Stimulated activated memory B cell treated with anti-CD40 and anti-IgM and Interleukin-4, amounts not matched to agents 10 μg/mL and 1 μg/mL and 100 μg/mL, for 72 hours (primary cell): ENCODE data around the gene ZNF385D.

Experiments
- ATAC-seq: fragments of 150-1000 bp; cut with Tn5 transposase; 2 replicates; pipeline ENCODE4 v1.10.0; 2021
- H3K27ac Mint-ChIP-seq: one replicate; pipeline ENCODE4 v1.8.0; 2022; ENCODE audit warnings: mild to moderate bottlenecking, mixed read lengths
- H3K27me3 Mint-ChIP-seq: one replicate; pipeline ENCODE4 v1.8.0; 2022; ENCODE audit warnings: mixed read lengths
- H3K36me3 Mint-ChIP-seq: one replicate; pipeline ENCODE4 v1.8.0; 2022; ENCODE audit warnings: mixed read lengths
- H3K4me1 Mint-ChIP-seq: one replicate; pipeline ENCODE4 v1.8.0; 2022; ENCODE audit warnings: mixed read lengths
- H3K4me3 Mint-ChIP-seq: one replicate; pipeline ENCODE4 v1.8.0; 2022; ENCODE audit warnings: mild to moderate bottlenecking, moderate library complexity, mixed read lengths
- H3K9me3 Mint-ChIP-seq: one replicate; pipeline ENCODE4 v1.8.0; 2022; ENCODE audit warnings: mixed read lengths

ZNF385D gene

DNA sequence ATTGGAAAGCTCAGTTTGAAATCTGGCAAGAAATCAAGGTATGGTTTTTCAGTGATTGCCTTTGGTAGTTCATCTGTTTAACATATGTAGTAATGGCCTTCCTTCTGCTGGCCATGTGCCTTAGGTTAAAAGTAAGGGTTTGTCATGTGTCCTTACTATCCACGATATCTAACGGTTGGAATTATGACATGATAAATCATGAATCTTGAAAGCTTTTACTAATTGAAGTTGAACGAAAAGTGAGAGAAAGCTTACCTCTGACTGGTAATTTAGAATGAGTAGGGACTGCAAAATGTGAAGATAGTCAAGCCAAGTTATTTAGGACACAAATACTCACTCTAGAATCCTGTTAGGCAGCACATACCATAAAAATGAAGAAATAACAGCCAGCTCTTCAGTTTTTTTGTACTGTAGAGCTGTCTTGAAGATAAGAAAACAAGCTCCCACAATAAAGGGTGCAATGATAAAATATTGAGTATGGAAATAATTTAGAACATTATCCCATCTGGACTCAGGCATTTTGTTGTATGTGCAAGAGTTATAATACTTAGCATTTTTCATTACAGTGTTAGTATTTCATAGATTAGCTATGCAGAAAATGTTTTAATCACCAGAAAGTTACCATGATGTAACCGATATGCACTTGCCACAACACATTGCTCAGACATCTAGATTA lies 303.4 kb downstream of the ZNF385D start:
- no peak for ATAC-seq

DNA sequence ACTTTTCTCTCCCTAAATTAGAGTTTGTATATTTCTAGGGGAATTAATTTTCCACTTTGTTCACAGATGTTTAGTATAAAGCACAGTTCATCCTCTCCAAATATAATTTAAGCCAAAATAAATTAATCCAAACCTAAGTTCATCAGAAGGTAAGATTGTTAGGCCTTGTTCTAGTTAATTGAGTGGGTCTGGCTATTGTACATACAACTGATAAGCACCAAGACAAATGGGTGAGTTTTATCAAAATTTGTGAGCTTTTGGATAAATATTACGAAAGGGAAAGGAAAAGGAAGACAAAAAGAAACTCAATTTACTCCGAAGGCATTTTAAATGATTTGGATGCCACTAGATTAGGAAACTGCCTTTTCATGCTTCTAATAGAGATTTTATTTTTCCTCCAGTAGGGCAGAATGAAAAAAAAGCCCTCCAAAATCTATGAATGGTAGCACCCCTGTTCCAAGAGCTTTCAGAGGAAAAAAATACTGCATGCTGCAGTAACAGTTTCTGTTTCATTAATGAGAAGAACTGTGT lies 304.0 kb downstream of the ZNF385D start:
- Mint-ChIP-seq H3K4me1 (no peaks in the 10 kb centered on the region), H3K9me3 (no peaks in the 10 kb centered on the region), H3K36me3 (no peaks in the 10 kb centered on the region), H3K4me3 (no peak overlapping the region), H3K27ac (no peak overlapping the region), H3K27me3 (no peaks in the 10 kb centered on the region)
- no peak for ATAC-seq

More for the DNA sequence above, 303.4 kb downstream of the ZNF385D start:
- Mint-ChIP-seq H3K36me3 (no peaks in the 10 kb centered on the region), H3K27ac (no peak overlapping the region), H3K4me3 (no peak overlapping the region), H3K9me3 (no peaks in the 10 kb centered on the region), H3K4me1 (no peaks in the 10 kb centered on the region), H3K27me3 (no peaks in the 10 kb centered on the region)

DNA sequence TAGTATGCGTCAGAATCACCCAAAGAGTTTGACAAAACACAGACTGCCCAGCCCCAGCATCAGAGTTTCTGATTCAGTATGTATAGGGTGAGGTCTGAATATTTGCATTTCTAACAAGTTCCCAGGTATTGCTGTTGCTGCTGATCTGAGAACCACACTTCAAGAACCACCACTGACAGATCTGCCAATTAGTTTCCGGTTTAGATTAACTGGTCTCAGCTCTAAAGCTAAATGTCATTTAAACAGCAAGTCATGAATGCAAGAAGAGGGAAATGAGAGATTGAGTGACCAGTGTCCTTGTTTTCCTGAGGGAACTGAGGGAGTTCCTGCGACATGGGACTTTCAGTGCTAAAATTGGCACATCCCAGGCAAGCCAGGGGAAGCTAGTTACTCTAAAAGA lies 305.0 kb downstream of the ZNF385D start:
- Mint-ChIP-seq H3K4me3 (no peak overlapping the region), H3K36me3 (no peaks in the 10 kb centered on the region), H3K27ac (no peak overlapping the region), H3K4me1 (no peaks in the 10 kb centered on the region), H3K9me3 (no peaks in the 10 kb centered on the region), H3K27me3 (no peaks in the 10 kb centered on the region)
- no peak for ATAC-seq

DNA sequence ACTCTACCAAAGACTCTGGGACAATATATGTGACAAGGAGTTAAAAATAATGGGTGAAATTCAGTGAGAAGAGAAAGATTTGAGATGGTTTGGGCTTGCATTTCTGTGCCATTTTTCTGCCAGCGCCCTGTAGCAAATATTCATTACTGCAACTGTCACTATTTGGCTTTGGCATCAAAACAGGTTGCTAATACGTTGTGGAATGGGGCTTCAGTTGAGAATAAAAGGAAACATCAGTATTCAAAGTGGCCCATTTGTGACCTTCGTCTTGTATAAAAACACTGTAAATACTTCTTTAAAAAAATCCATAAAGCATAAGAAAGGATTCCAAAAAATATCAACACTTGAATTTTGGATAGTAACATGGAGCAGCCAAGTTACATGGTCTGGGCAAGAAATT lies 309.2 kb downstream of the ZNF385D start:
- Mint-ChIP-seq H3K4me1 (no peaks in the 10 kb centered on the region), H3K36me3 (no peaks in the 10 kb centered on the region), H3K4me3 (no peak overlapping the region), H3K27me3 (no peaks in the 10 kb centered on the region), H3K9me3 (no peaks in the 10 kb centered on the region), H3K27ac (no peak overlapping the region)
- no peak for ATAC-seq

DNA sequence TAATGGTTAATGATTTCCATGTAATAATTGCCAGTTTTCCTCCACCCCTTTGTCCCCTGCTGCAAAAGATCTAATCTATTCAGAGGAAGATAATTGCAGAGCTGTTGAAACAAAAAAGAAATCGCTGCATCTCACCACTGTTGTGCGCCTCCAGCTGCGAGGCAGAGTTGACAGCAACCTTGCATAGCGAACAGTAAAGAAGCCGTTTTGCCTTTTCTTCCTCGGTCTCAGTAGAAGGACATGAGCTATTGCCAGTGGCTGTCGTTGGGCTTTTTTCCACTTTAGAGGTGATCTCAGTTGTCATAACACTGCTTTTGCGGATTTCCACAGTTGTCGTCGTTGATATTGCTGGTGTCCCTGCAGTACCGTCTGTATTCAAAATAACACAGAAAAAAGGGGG lies 314.2 kb downstream of the ZNF385D start:
- Mint-ChIP-seq H3K27ac (no peak overlapping the region), H3K9me3 (peaks cover 4% of the 10 kb centered on the region), H3K4me1 (no peaks in the 10 kb centered on the region), H3K36me3 (no peaks in the 10 kb centered on the region), H3K4me3 (no peak overlapping the region), H3K27me3 (no peaks in the 10 kb centered on the region)
- ATAC-seq: no peak

DNA sequence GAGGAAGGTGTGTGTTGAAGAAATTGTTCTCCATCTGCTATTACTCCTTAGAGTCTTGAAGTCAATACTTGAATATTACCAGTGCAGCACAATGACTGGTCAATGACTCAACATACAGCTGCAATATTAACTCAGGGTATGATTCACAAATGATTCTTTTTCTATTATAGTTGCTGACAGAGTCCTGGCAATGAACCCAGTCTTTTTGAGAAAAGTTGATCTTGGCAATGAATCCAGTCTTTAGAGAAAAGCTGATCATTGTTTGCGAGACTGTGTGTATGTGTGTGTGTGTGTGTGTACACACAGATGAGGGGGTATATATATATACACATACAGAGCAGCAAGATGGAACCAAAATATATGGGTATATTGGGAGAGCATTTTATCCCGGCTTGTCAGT lies 315.1 kb downstream of the ZNF385D start:
- Mint-ChIP-seq H3K4me3 (no peak overlapping the region), H3K27ac (no peak overlapping the region), H3K36me3 (no peaks in the 10 kb centered on the region), H3K9me3 (peaks cover 4% of the 10 kb centered on the region), H3K27me3 (no peaks in the 10 kb centered on the region), H3K4me1 (no peaks in the 10 kb centered on the region)
- no peak for ATAC-seq

GRCh38 chr3:21434310-21434709 lies 316.7 kb downstream of the ZNF385D start:
- no peaks in the 10 kb centered on the region for H3K36me3 Mint-ChIP-seq
- H3K27me3 Mint-ChIP-seq: no peaks in the 10 kb centered on the region
- H3K27ac Mint-ChIP-seq: no peak overlapping the region
- peaks cover 4% of the 10 kb centered on the region for H3K9me3 Mint-ChIP-seq
- H3K4me3 Mint-ChIP-seq: no peak overlapping the region
- ATAC-seq: no peak
- H3K4me1 Mint-ChIP-seq: no peaks in the 10 kb centered on the region

- ATAC-seq: no peak
- Mint-ChIP-seq H3K9me3 (peaks cover 4% of the 10 kb centered on the region), H3K27me3 (no peaks in the 10 kb centered on the region), H3K27ac (no peak overlapping the region), H3K4me1 (no peaks in the 10 kb centered on the region), H3K36me3 (no peaks in the 10 kb centered on the region), H3K4me3 (no peak overlapping the region)
Measured at GRCh38 chr3:21433751-21434150, 317.3 kb downstream of the ZNF385D start.

- no peak for ATAC-seq
- no peaks in the 10 kb centered on the region for H3K4me1 Mint-ChIP-seq
- no peaks in the 10 kb centered on the region for H3K36me3 Mint-ChIP-seq
- no peak overlapping the region for H3K27ac Mint-ChIP-seq
- no peak overlapping the region for H3K4me3 Mint-ChIP-seq
- H3K9me3 Mint-ChIP-seq: no peaks in the 10 kb centered on the region
- H3K27me3 Mint-ChIP-seq: no peaks in the 10 kb centered on the region
Measured at GRCh38 chr3:21426920-21427319, 324.1 kb downstream of the ZNF385D start.

DNA sequence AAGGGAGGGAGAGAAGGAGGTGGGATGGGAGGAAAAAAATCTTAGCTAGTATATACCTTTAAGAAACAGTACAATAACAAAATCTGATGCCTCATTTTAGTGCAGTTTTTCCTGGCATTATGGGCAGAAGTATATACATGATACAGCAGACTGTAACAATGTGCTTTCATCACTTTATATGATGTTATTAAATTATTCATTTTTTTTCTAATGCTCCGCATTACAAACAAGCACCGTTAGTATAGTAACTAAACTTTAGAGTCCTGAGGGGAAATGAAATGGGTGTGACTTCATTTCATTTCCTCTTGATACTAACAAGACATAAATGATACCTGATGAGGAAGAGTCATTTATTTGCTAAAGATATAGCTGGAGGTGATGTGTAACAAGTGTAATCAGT lies 325.3 kb downstream of the ZNF385D start:
- ATAC-seq: no peak
- no peak overlapping the region for H3K27ac Mint-ChIP-seq
- H3K4me1 Mint-ChIP-seq: no peaks in the 10 kb centered on the region
- no peak overlapping the region for H3K4me3 Mint-ChIP-seq
- no peaks in the 10 kb centered on the region for H3K36me3 Mint-ChIP-seq
- H3K27me3 Mint-ChIP-seq: no peaks in the 10 kb centered on the region
- no peaks in the 10 kb centered on the region for H3K9me3 Mint-ChIP-seq

- no peak overlapping the region for H3K27ac Mint-ChIP-seq
- no peaks in the 10 kb centered on the region for H3K27me3 Mint-ChIP-seq
- no peak for ATAC-seq
- no peaks in the 10 kb centered on the region for H3K36me3 Mint-ChIP-seq
- H3K9me3 Mint-ChIP-seq: no peaks in the 10 kb centered on the region
- no peaks in the 10 kb centered on the region for H3K4me1 Mint-ChIP-seq
- H3K4me3 Mint-ChIP-seq: no peak overlapping the region
Measured at GRCh38 chr3:21421096-21421495, 329.9 kb downstream of the ZNF385D start.

DNA sequence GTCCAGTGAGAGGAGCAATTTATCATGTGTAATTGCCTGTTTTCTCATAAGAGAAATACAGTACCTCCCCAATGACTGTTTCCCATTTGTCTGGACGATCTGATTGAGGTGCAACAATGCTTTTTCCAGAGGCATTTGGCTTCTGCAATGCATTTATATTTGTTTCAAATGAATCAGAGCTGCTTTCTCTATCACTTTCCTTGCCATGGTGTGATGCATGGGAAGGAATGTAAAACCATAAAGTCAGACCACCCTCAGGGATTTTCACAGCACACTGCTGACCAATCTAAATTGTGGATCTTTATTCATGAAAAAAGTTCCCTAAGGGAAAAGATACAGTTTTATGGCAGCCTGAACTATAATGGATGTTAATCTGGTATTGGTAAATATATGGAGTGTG lies 333.0 kb downstream of the ZNF385D start:
- no peak overlapping the region for H3K4me3 Mint-ChIP-seq
- H3K9me3 Mint-ChIP-seq: no peaks in the 10 kb centered on the region
- H3K27ac Mint-ChIP-seq: no peak overlapping the region
- no peaks in the 10 kb centered on the region for H3K36me3 Mint-ChIP-seq
- ATAC-seq: no peak
- H3K4me1 Mint-ChIP-seq: no peaks in the 10 kb centered on the region
- no peaks in the 10 kb centered on the region for H3K27me3 Mint-ChIP-seq

DNA sequence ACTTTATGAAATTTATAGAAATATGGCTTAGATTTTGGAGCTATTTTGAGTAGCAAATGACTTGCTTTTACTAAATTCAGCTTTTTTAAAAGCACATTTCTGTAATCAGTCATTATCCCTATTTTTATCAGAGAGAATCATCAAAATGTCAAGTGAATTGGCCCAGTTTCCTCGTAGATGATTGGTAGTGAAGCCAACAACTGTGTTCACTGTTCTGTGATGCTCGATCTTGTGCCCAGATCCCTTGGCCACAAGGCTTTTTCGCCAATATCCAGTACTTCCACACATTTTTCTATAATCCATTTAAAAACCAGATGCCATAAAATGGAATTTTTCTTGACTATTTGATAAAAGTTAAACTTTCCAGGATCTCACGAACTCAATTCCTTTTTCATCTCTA lies 336.5 kb downstream of the ZNF385D start:
- no peaks in the 10 kb centered on the region for H3K27me3 Mint-ChIP-seq
- H3K9me3 Mint-ChIP-seq: no peaks in the 10 kb centered on the region
- H3K4me1 Mint-ChIP-seq: no peaks in the 10 kb centered on the region
- no peaks in the 10 kb centered on the region for H3K36me3 Mint-ChIP-seq
- no peak overlapping the region for H3K4me3 Mint-ChIP-seq
- H3K27ac Mint-ChIP-seq: no peak overlapping the region
- ATAC-seq: no peak

DNA sequence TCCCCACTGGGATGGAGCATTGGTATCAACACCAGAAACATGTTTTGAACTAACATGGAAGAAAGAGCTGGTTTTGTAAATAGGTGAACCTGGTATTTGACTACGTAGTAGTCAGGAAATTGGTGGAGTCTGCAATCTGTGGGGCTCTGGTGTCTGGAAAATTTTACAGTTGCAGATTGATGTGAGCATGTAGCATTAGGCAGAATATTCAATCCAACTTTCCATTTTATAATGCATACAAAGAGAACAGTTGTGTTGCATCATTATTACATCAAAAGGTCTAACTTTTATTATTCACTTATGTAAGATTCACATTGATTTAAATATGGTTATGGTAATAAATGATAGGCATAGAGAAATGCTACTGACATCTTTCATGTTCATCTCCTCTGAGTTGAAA lies 340.0 kb downstream of the ZNF385D start:
- H3K36me3 Mint-ChIP-seq: no peaks in the 10 kb centered on the region
- ATAC-seq: no peak

GRCh38 chr3:21409401-21409800 lies 341.6 kb downstream of the ZNF385D start:
- Mint-ChIP-seq H3K4me1 (no peaks in the 10 kb centered on the region), H3K36me3 (no peaks in the 10 kb centered on the region), H3K27me3 (no peaks in the 10 kb centered on the region), H3K9me3 (peaks cover 4% of the 10 kb centered on the region), H3K4me3 (no peak overlapping the region), H3K27ac (no peak overlapping the region)
- ATAC-seq: no peak

More for the DNA sequence above, 340.0 kb downstream of the ZNF385D start:
- Mint-ChIP-seq H3K27me3 (no peaks in the 10 kb centered on the region), H3K9me3 (no peaks in the 10 kb centered on the region), H3K27ac (no peak overlapping the region), H3K4me3 (no peak overlapping the region), H3K4me1 (no peaks in the 10 kb centered on the region)

DNA sequence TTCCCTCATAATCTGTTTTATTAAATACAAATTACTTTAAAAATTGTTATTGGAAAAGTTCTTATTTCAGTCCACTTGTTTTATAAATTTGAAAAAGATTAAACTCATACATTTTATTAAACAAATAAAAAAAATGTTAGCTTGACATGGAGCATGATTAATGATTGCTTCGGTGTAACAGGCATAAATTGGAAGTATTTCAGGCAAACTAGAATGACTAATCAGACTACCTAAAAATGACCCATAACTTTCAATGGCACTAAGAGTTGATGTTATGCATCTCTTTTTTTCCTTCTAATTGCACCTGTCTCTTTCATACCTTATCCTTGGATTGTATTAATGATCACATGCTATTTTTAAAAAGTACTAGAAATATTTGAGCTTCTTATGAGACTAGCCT lies 343.3 kb downstream of the ZNF385D start:
- no peak overlapping the region for H3K27ac Mint-ChIP-seq
- no peaks in the 10 kb centered on the region for H3K4me1 Mint-ChIP-seq
- H3K4me3 Mint-ChIP-seq: no peak overlapping the region
- no peaks in the 10 kb centered on the region for H3K36me3 Mint-ChIP-seq
- H3K27me3 Mint-ChIP-seq: no peaks in the 10 kb centered on the region
- peaks cover 7% of the 10 kb centered on the region for H3K9me3 Mint-ChIP-seq
- no peak for ATAC-seq
